Measurements from ENCODE around the gene SNRPD2. TPM values are rescaled to one million over a fixed set of nuclear protein-coding genes. Genes with fewer than 3 reads are reported as not detected.
A peak's percentile ranks its signal among the peaks of the same experiment; 100 is the strongest.

Gene SNRPD2
- total RNA-seq, 6 experiments from 2014 or later: 79.7 to 92.5 (median 88.2) TPM

GRCh38 chr19:45663800-45664199 lies 28.0 kb downstream of the SNRPD2 start:
- 67% methylated on average over 1 of the region's 1 CpG for WGBS (ENCODE audit: insufficient coverage, low coverage, low lambda C conversion rate, missing lambda C conversion rate)
- Histone ChIP-seq H3K4me1 (peaks cover 0 to 5% (median 0%) of the 10 kb centered on the region in 4 donors), H3K36me3 (no peaks in the 10 kb centered on the region), H3K27ac (no peak overlapping the region), H3K27me3 (no peaks in the 10 kb centered on the region), H3K9me3 (no peaks in the 10 kb centered on the region), H3K4me3 (no peak overlapping the region)
- intact Hi-C loops (cut with DNase I): no loop called here
- no peak for ATAC-seq
- TF ChIP-seq POLR2A (IDR thresholded peaks at IDR 0.05): no peak
- no peak for TF ChIP-seq CTCF (IDR thresholded peaks at IDR 0.05)
- no peak for DNase-seq

GRCh38 chr19:45660636-45661035 lies 31.1 kb downstream of the SNRPD2 start:
- no peak overlapping the region for H3K4me3 ChIP-seq
- H3K27me3 ChIP-seq: no peaks in the 10 kb centered on the region
- H3K4me1 ChIP-seq: no peaks in the 10 kb centered on the region
- ATAC-seq (no peak), DNase-seq (no peak)
- H3K27ac ChIP-seq: no peak overlapping the region
- 0% methylated on average over 1 of the region's 8 CpGs for WGBS (ENCODE audit: insufficient coverage, low coverage, low lambda C conversion rate, missing lambda C conversion rate)
- H3K9me3 ChIP-seq: no peaks in the 10 kb centered on the region
- TF ChIP-seq CTCF (IDR thresholded peaks at IDR 0.05) (no peak), POLR2A (IDR thresholded peaks at IDR 0.05) (no peak)
- intact Hi-C loops (cut with DNase I): no loop called here
- H3K36me3 ChIP-seq: no peaks in the 10 kb centered on the region

DNA sequence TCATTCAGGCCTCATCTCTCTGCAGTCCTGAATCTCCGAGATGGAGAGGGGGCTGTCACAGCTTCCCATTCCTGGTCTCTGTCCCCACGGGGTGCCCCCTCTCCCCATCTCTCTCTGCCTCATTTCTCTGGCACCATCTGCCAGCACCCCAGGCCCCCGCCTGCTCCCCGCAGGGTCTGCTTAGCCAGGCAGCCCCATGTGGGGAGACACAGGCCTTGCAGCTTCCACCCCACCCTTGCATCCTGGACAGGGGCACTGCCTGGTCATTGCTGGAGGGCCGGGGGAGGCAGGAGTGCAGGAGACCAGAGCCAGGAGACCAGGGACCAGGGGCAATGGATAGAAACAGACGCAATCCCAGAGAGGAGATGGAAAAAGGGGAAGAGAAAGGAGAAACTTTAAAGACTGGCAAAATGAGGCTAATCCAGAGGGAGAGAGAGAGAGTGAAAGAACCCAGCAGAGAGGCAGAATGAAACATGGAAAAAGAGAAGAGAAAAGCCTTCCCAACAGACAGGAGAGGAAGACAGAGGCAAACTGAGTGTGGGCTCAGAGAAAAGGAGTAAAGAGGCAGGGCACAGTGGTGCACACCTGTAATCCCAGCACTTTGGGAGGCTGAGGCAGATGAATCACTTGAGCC lies 32.5 kb downstream of the SNRPD2 start:
- WGBS (ENCODE audit: insufficient coverage, low coverage, low lambda C conversion rate, missing lambda C conversion rate): 71% methylated on average over 6 of the region's 6 CpGs
- intact Hi-C loops (cut with DNase I): no loop called here
- H3K9me3 ChIP-seq: no peaks in the 10 kb centered on the region

GRCh38 chr19:45657520-45658167 lies 34.1 kb downstream of the SNRPD2 start:
- H3K27ac ChIP-seq: no peak overlapping the region
- H3K9me3 ChIP-seq: no peaks in the 10 kb centered on the region
- no peak for TF ChIP-seq CTCF (IDR thresholded peaks at IDR 0.05)
- no peak for TF ChIP-seq POLR2A (IDR thresholded peaks at IDR 0.05)
- intact Hi-C loops (cut with DNase I): no loop called here
- H3K27me3 ChIP-seq: no peaks in the 10 kb centered on the region
- ATAC-seq: peak in 1 of 4 donors; percentile 11
- no peaks in the 10 kb centered on the region for H3K4me1 ChIP-seq
- WGBS (ENCODE audit: insufficient coverage, low coverage, low lambda C conversion rate, missing lambda C conversion rate): 48% methylated on average over 7 of the region's 14 CpGs
- no peaks in the 10 kb centered on the region for H3K36me3 ChIP-seq
- no peak overlapping the region for H3K4me3 ChIP-seq
- no peak for DNase-seq

More for the DNA sequence above, 32.5 kb downstream of the SNRPD2 start:
- TF ChIP-seq POLR2A (IDR thresholded peaks at IDR 0.05): no peak
- TF ChIP-seq CTCF (IDR thresholded peaks at IDR 0.05): no peak
- DNase-seq (no peak), ATAC-seq (no peak)
- Histone ChIP-seq H3K4me3 (no peak overlapping the region), H3K4me1 (no peaks in the 10 kb centered on the region), H3K27me3 (no peaks in the 10 kb centered on the region), H3K36me3 (no peaks in the 10 kb centered on the region), H3K27ac (no peak overlapping the region)
